HG02678 (cell line): ENCODE results near the gene EHBP1.

Experiments used
- ATAC-seq: cut with Tn5 transposase; IDR thresholded peaks from one replicate; pipeline ENCODE4 v1.9.1; 2021; ENCODE audit warnings: mild to moderate bottlenecking, moderate library complexity; ENCODE audit not compliant: unreplicated experiment

The EHBP1 gene

DNA sequence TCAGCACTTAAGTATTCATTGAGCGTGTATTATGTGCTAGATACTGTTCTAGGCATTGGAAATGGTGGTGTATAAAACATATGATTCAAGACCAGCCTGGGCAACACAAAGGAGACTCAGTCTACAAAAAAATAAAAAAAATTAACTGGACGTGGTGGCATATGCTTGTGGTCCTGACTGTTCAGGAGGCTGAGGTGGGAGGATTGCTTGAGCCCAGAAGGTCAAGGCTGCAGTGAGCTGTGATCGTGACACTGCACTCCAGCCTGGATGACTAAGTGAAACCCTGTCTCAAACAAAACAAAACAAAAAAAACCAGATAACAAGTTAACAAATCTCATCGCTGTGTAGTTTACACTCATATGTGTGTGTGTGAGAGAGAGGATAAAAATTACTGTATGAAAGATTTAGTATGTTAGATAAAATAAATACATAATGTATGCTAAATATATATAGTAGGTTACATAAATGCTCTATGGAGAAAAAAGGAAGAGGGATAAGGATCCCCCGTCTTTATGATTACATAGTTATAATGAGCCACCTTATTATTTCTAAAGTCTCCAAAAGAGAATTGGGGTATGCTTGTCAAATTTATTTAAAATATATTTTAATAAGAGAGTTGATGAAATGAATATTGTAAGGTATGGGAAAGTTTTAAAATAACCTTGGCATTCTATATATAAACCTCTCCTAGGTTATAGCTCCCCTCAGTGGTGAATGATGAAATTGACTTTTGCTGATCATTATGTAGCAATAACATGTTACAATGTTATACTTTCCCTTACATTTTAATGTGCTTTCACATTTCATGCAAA lies 69.2 kb downstream of the EHBP1 start:
- ATAC-seq: peak; percentile 64

DNA sequence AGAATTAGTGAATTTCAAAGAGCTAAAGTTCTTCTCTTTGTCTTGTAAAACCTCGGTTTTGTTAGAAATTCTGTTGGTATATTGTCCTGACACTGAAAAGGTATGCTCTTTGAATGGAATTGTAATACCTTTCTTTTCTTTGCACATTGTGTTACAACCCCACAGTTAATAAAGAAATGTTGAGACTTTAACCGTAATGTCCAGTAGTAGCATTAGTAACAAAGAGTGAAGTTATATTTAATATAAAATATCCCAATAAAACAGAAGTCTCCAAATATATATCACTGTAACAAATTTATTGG lies 69.8 kb downstream of the EHBP1 start:
- no peak for ATAC-seq

DNA sequence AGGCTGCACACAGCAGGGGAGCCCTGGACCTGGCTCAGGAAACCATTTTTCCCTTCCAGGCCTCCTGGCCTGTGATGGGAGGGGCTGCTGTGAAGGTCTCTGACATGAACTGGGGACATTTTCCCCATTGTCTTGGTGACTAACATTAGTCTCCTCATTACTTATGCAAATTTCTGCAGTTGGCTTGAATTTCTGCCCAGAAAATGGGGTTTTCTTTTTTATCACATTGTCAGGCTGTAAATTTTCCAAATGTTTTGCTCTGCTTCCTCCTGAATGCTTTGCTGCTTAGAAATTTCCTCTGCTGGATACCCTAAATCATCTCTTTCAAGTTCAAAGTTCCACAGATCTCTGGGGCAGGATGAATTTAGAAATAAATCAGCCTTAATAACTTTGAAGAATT lies 78.2 kb downstream of the EHBP1 start:
- ATAC-seq: no peak

DNA sequence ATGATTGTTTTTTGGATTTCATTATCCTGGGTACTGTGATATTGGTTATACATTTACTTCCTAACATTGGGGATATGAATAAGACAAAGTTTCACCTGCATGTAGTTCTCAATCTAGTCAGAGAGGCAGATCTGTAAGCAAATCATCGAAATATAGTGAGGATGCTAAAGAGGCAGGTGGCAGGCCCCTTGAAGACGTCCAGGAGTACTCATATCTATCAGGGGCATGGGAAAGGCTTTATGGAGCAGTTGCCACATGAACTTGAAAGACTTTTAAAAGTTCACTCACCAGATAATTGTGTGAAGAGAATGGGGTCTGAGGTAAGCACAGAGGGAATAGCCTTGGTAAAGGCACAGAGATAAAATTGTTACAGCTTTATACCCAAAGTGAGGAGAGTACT lies 78.8 kb downstream of the EHBP1 start:
- ATAC-seq: no peak

DNA sequence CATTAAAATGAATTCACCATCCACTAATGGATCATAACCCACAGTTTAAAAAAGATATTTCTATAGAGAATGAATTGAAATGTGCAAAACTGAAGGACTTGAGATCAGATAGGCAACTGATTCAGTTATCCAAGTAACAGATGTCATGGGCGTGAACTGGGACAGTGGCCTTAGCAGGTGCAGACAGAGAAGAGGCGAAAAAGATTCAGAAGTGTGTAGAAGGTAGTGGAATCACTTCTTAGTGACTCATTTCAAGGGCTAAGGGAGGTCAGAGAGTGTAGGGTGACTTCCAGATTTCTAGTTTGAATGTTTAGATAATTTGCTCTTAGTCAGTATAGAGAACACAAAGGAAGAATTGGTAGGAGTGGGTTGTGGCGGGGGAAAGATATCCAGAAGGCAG lies 79.7 kb downstream of the EHBP1 start:
- peak; percentile 67 for ATAC-seq

DNA sequence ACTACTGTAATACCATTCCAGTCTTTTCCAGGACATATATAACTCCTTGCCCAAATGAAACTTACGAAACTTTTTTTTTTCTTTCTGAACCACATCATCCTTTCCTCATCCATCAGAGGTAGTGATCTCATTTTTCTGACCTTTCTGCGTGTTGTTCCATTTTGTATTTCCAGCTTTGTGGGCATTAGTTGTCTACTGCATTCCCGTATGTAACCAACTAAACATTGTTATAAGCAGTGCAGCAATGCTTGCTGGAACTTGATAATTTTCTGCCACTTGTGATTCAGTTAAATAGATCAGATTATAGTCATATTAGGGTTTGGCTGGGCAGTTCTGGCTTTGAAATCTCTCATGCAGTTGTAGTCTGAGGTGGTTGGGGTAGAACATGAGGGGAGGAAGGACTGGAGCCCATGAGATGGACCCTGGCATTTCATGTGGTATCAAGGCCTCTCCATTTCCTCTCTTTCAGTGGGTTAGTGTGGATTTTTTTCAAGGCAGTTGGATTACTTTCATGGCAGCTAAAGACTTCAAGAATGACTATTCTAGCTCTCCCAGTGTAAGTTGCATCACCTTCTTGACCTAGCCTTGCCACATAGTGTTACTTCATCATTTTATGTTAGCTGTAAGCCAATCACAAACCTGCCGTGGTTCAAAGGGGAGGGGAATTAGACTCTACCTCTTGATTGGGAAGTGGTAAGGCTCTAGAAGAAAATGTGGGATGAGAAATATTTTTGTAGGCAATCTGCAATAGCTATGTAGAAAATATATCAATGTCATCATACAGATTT lies 80.5 kb downstream of the EHBP1 start:
- ATAC-seq: no peak

- ATAC-seq: peak; percentile 75
Measured at GRCh38 chr2:62787386-62787785, 81.9 kb downstream of the EHBP1 start.

GRCh38 chr2:62789518-62789917 lies 84.0 kb downstream of the EHBP1 start:
- no peak for ATAC-seq

DNA sequence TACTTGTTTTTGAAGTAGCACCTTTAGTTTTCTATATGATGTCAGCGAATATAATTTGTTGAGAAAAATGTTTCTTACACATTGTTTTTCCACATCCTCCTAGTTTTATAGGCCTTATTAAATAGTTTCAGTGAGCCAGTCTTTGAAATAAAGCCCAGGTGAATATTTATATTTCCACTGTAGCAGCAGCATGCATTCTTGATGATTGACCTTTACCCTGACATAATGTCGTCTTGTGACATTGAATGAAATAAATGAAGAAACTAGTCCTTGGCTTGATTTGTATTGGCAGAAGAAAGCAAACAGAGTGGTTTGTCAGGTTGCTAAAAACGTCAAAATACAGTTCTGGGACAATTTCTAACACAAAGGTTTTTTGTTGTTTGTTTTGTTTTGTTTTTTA lies 84.4 kb downstream of the EHBP1 start:
- no peak for ATAC-seq

GRCh38 chr2:62792408-62792807 lies 86.9 kb downstream of the EHBP1 start:
- ATAC-seq: no peak

GRCh38 chr2:62793213-62793612 lies 87.7 kb downstream of the EHBP1 start:
- no peak for ATAC-seq

GRCh38 chr2:62794791-62795190 lies 89.3 kb downstream of the EHBP1 start:
- ATAC-seq: no peak

GRCh38 chr2:62795341-62795740 lies 89.8 kb downstream of the EHBP1 start:
- ATAC-seq: no peak

DNA sequence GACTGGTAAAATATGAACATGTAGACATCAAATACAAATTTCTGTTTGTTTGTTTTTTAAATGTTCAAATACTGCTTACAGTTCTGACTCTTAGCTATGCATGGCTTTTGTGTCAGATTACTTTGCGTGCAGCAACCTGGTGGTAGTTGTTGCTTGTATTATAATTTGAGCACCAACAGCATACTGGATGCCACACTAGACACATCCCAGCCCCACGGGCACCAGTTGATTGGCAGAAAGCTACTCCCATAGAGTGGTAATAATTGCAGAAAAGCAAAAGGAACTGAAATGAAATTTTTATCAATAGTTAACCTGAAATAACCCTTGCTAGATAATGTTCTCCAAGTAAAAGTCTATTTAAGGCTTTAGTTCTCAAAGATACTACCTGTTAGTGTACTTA lies 91.6 kb downstream of the EHBP1 start:
- ATAC-seq: no peak

DNA sequence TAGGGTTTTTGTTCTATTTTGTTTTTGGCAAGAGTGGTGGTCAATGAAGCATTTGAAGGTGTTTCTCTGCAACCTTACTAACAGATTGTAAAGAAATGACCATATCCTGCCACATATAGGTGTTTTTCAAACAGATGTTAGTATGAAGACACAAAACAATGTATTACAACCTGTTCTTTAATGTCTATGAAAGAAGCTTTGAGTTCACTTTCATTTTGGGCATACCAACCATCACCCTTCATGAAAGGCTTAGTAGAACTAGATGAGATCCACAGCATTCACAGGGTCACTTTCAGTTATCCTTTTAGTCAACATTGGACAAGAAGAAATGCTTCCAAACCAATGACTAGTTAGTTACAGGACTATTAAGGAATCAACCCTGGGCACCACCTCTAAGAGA lies 95.1 kb downstream of the EHBP1 start:
- ATAC-seq: peak; percentile 65

- no peak for ATAC-seq
Measured at GRCh38 chr2:62801110-62801509, 95.6 kb downstream of the EHBP1 start.

DNA sequence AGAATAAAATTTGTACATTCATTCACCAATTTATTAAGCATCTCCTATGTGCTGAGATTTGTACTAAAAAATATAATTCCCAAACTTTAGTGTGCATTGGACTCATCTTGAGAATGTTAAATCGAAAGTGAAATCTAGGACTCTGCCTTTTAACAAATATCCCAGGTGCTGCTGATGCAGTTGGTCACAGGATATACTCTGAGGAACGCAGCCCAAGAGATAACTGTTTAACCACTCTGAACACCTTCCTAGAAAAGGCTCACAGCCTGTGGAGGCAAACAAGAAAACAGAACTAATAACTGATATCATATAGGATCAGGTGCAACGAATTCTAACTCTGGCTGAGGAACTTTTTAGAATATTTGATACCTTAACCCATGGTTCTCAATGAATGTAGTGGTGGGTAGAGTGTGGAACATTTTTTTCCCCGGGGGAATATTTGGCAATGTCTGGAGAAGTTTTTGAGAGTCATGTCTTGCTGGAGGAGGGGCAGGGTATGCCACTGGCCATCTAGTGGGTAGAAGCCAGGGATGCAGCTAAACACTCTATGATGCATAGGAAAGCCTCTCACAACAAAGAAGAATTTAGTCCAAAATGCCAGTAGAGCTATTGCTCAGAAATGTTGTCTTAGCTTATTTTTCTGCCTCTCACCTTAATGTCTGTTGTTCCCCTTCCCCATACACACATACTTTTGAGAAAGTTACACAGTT lies 96.5 kb downstream of the EHBP1 start:
- ATAC-seq: peak; percentile 51

GRCh38 chr2:62803961-62804360 lies 98.4 kb downstream of the EHBP1 start:
- no peak for ATAC-seq

GRCh38 chr2:62806231-62806630 lies 100.7 kb downstream of the EHBP1 start:
- ATAC-seq: no peak

- no peak for ATAC-seq
Measured at GRCh38 chr2:62808554-62808953, 103.0 kb downstream of the EHBP1 start.

DNA sequence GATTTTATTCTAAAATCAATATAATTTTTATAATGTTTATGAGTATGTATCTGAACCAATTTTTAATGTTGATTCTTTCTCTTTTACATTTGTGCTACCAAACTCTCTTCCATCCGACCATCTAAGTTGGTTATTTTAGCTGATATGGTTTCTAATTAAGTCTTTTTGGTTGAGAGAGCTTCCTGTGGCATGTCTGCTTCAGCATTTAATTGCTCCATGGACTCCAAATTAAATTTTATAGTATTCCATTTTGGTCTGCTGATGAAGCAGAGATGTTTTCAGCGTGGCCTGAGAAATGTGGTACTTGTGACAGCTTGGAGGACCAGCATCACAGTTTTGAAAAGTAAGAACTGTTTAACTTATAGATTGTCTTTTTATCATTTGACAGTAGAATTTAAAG lies 105.6 kb downstream of the EHBP1 start:
- ATAC-seq: no peak

DNA sequence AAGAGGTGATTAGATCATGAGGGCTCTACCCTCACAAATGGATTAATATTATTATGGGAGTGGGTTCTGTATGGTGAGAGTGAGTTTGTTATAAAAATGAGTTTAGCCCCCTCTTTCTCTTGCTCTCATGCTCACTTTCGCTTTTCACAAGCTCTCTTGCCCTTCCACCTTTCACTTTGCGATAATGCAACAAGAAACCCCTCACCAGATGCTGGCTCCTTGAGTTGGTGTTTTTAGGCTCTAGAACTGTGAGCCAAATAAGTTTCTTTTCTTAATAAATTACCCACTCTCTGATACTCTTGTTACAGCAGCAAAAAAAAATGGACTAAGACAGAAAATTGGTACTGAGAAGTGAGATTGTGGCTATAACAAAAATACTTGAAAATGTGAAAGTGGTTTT lies 106.5 kb downstream of the EHBP1 start:
- no peak for ATAC-seq
